A673 (cell line): ENCODE measurements around the gene MOCOS. TPM values are rescaled to one million over a fixed set of nuclear protein-coding genes. Genes with fewer than 3 reads are reported as not detected.

Source experiments
- BruUV-seq: library from RNA; stranded (reverse); fragments of 400-500 nt; replicated peaks from 2 replicates; lab custom pipeline; 2021; lab: Mats Ljungman, UMichigan
- CTCF ChIA-PET: fragments of 300-600 bp; sonication (Branson Sonifier 250); formaldehyde crosslinking; loops from one replicate; lab custom pipeline; 2022; ENCODE audit warnings: antibody characterized with exemption; lab: Charles Lee
- POLR2A ChIA-PET: fragments of 300-600 bp; sonication (Branson Sonifier 250); formaldehyde crosslinking; loops from one replicate; lab custom pipeline; 2022; ENCODE audit warnings: antibody characterized with exemption; ENCODE audit not compliant: low non-redundant PET; lab: Charles Lee
- DNase-seq: peaks from one replicate; pipeline ENCODE4 v3.0.0-alpha.2; 2015; ENCODE audit warnings: low spot score
- H3K27ac ChIP-seq: fragments of 200-600 bp; sonication (generic); 2 replicates; pipeline ENCODE4 v1.5.1; 2016; ENCODE audit warnings: mixed run types, low read depth, mild to moderate bottlenecking, mixed read lengths, antibody characterized with exemption, low read length; ENCODE audit not compliant: poor library complexity, severe bottlenecking
- H3K27me3 ChIP-seq: fragments of 200-600 bp; sonication (generic); replicated peaks from 2 replicates; pipeline ENCODE4 v1.6.1; 2017; ENCODE audit warnings: mixed run types, low read depth, mild to moderate bottlenecking, mixed read lengths, antibody characterized with exemption, low read length; ENCODE audit not compliant: insufficient read depth, poor library complexity
- H3K36me3 ChIP-seq: fragments of 200-600 bp; sonication (generic); 2 replicates; pipeline ENCODE4 v1.6.1; 2016; ENCODE audit warnings: mixed run types, mild to moderate bottlenecking, mixed read lengths, antibody characterized with exemption, low read length; ENCODE audit not compliant: insufficient read depth, poor library complexity, severe bottlenecking
- H3K4me1 ChIP-seq: fragments of 200-600 bp; sonication (generic); 2 replicates; pipeline ENCODE4 v1.6.1; 2017; ENCODE audit warnings: mixed run types, mild to moderate bottlenecking, mixed read lengths, antibody characterized with exemption, low read length; ENCODE audit not compliant: insufficient read depth, poor library complexity, severe bottlenecking
- H3K4me3 ChIP-seq: fragments of 200-600 bp; sonication (generic); 2 replicates; pipeline ENCODE4 v1.5.1; 2016; ENCODE audit warnings: low read depth, mixed run types, mild to moderate bottlenecking, mixed read lengths, low read length; ENCODE audit not compliant: poor library complexity, severe bottlenecking
- H3K9me3 ChIP-seq: fragments of 200-600 bp; sonication (generic); 2 replicates; pipeline ENCODE4 v1.6.1; 2016; ENCODE audit warnings: mixed run types, low read depth, mild to moderate bottlenecking, mixed read lengths, antibody characterized with exemption, low read length; ENCODE audit not compliant: poor library complexity, severe bottlenecking
- EZH2 ChIP-seq: fragments of 200-600 bp; sonication (generic); IDR thresholded peaks from 2 replicates; pipeline ENCODE4 v1.6.1; 2017; ENCODE audit warnings: borderline replicate concordance, low read depth, mild to moderate bottlenecking, mixed read lengths, antibody characterized with exemption, low read length; ENCODE audit not compliant: poor library complexity, severe bottlenecking
- intact Hi-C: fragments of 100-400 bp; cut with micrococcal nuclease; formaldehyde crosslinking; loops from one replicate; pipeline ENCODE4 v1.10.0; 2022; ENCODE audit not compliant: unreplicated experiment
- total RNA-seq: library from RNA; stranded (reverse); gene quantifications from 2 replicates; pipeline ENCODE4 v1.2.3, GENCODE V29; 2021
- TF ChIP-seq, protein P1 (sequence below): fragments of 300-800, 200-600 bp; sonication (generic); conservative IDR thresholded peaks from 2 replicates; pipeline ENCODE4 v1.5.1; 2017; ENCODE audit warnings: low read depth, mild to moderate bottlenecking, antibody characterized with exemption, low read length, moderate library complexity, mixed read lengths

MOCOS gene
- total RNA-seq, 1 experiment from 2014 or later, result not detected

DNA sequence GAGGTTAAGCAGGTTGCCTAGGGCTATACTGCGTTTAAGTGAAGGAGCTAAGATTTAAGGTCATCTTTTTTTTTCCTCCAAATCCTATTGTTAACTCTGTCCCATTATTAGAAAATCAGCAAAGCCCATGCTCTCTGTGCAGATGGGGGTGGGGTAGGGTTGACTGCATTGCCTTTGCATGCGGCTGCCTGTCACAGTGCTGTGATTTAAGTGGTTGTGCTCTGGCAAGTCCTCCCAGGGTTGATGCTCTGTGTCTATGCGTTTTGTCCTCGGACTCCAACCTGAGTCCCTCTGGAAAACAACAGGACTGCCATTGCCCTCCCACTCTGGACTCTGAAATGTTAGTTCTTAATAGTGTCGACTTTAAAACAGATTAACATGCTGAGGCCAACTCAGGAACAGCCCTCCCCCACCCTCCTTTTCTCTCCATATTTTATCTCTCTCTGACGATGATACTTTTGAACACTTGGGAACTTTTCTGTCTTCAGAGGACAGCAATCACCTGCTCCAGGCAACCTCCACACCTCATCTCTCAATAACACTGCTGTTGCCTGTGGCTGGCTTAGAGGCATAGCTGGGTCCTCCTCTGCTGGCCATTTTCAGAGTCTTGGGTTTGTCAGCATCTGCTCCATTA is 116.0 kb downstream of the MOCOS start:
- no peak overlapping the region for H3K4me3 ChIP-seq
- ChIA-PET POLR2A (no interaction called here), CTCF (no interaction called here)
- TF ChIP-seq, protein P1, sequence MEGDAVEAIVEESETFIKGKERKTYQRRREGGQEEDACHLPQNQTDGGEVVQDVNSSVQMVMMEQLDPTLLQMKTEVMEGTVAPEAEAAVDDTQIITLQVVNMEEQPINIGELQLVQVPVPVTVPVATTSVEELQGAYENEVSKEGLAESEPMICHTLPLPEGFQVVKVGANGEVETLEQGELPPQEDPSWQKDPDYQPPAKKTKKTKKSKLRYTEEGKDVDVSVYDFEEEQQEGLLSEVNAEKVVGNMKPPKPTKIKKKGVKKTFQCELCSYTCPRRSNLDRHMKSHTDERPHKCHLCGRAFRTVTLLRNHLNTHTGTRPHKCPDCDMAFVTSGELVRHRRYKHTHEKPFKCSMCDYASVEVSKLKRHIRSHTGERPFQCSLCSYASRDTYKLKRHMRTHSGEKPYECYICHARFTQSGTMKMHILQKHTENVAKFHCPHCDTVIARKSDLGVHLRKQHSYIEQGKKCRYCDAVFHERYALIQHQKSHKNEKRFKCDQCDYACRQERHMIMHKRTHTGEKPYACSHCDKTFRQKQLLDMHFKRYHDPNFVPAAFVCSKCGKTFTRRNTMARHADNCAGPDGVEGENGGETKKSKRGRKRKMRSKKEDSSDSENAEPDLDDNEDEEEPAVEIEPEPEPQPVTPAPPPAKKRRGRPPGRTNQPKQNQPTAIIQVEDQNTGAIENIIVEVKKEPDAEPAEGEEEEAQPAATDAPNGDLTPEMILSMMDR, result no peak
- TF ChIP-seq EZH2, result no peak
- H3K4me1 ChIP-seq, result no peaks in the 10 kb centered on the region
- peaks cover 83% of the 10 kb centered on the region for H3K27me3 ChIP-seq
- DNase-seq, result no peak
- no peak overlapping the region for H3K27ac ChIP-seq
- no peaks in the 10 kb centered on the region for H3K9me3 ChIP-seq
- intact Hi-C loops, result no loop called here
- BruUV-seq, result no TSS peak
- no peaks in the 10 kb centered on the region for H3K36me3 ChIP-seq

DNA sequence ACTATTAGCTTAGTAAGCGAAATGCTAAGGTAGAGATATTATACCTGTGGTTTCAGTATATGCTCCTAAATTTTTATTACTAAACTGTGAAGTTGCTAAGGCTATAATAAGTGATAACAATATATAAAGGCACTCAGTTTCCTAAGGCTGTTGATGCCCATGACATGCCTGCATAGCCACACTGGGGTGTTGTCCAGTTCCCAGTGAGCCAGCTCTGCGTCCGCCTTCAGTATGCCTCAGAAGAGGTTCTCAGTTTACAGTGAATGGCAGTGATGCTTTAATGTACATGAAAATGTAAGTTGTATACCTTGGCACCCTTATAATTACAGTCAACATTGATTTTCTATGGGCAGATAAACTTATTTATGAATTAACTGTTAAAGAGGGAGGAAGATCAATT is 117.4 kb downstream of the MOCOS start:
- Histone ChIP-seq H3K4me3 (no peak overlapping the region), H3K36me3 (no peaks in the 10 kb centered on the region), H3K27ac (no peak overlapping the region), H3K9me3 (no peaks in the 10 kb centered on the region), H3K4me1 (no peaks in the 10 kb centered on the region), H3K27me3 (peaks cover 72% of the 10 kb centered on the region)
- intact Hi-C loops, result no loop called here
- BruUV-seq, result no TSS peak
- ChIA-PET POLR2A (no interaction called here), CTCF (no interaction called here)
- DNase-seq, result no peak
- TF ChIP-seq, protein P1, result no peak
- no peak for TF ChIP-seq EZH2

DNA sequence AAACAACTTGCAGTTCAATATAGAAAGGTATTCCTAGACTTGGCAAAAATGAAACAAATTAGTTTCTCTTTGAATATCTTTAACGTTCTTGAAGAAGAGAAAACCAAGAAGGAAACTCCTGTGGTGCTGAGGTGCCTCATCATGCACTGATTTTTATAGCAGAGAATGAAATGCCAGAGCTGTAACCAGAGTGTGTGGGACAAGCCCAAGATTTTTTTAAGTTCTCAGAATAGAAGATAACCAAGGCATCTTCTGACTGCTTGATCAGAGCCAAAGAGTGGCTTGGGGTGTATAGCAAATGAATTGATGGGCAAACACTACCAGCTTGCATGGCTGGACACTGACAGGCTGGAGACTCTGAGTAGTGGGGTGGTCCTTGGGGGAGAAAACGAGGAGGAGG is 118.1 kb downstream of the MOCOS start:
- no peaks in the 10 kb centered on the region for H3K4me1 ChIP-seq
- ChIA-PET CTCF (no interaction called here), POLR2A (no interaction called here)
- no TSS peak for BruUV-seq
- intact Hi-C loops, result no loop called here
- H3K36me3 ChIP-seq, result no peaks in the 10 kb centered on the region
- H3K4me3 ChIP-seq, result no peak overlapping the region
- no peak overlapping the region for H3K27ac ChIP-seq
- no peaks in the 10 kb centered on the region for H3K9me3 ChIP-seq
- peaks cover 66% of the 10 kb centered on the region for H3K27me3 ChIP-seq
- TF ChIP-seq, protein P1, result no peak
- no peak for TF ChIP-seq EZH2
- DNase-seq, result no peak
